Measurements from ENCODE around the gene NCOA4. TPM values are rescaled to one million over a fixed set of nuclear protein-coding genes. Genes with fewer than 3 reads are reported as not detected.

The NCOA4 gene
- total RNA-seq, 4 donors from 2014 or later: 122 to 161 (median 141) TPM

- no peaks in the 10 kb centered on the region for H3K9me3 ChIP-seq
- no peaks in the 10 kb centered on the region for H3K36me3 ChIP-seq
- TF ChIP-seq POLR2A (IDR thresholded peaks at IDR 0.05): no peak
- TF ChIP-seq, protein P1, sequence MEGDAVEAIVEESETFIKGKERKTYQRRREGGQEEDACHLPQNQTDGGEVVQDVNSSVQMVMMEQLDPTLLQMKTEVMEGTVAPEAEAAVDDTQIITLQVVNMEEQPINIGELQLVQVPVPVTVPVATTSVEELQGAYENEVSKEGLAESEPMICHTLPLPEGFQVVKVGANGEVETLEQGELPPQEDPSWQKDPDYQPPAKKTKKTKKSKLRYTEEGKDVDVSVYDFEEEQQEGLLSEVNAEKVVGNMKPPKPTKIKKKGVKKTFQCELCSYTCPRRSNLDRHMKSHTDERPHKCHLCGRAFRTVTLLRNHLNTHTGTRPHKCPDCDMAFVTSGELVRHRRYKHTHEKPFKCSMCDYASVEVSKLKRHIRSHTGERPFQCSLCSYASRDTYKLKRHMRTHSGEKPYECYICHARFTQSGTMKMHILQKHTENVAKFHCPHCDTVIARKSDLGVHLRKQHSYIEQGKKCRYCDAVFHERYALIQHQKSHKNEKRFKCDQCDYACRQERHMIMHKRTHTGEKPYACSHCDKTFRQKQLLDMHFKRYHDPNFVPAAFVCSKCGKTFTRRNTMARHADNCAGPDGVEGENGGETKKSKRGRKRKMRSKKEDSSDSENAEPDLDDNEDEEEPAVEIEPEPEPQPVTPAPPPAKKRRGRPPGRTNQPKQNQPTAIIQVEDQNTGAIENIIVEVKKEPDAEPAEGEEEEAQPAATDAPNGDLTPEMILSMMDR (IDR thresholded peaks at IDR 0.05): no peak
- no peak overlapping the region for H3K27ac ChIP-seq
- intact Hi-C loops (cut with DNase I): no loop called here
- DNase-seq: no peak
- H3K4me1 ChIP-seq: peaks cover 32 to 55% (median 39%) of the 10 kb centered on the region in 3 donors
- WGBS, 2 donors: 66 to 71% methylated on average over 6 of the region's 6 CpGs
- no peaks in the 10 kb centered on the region for H3K27me3 ChIP-seq
- no peak overlapping the region for H3K4me3 ChIP-seq
Measured at GRCh38 chr10:46031648-46032532, 1.5 kb upstream of the NCOA4 start.

GRCh38 chr10:46029461-46030030 is 877 bp downstream of the NCOA4 start:
- Histone ChIP-seq H3K4me3 (peak overlapping the region; percentile 50 to 92 (median 80)), H3K27me3 (no peaks in the 10 kb centered on the region), H3K27ac (peak overlapping the region; percentile 93 to 97 (median 95)), H3K36me3 (no peaks in the 10 kb centered on the region), H3K4me1 (peaks cover 41 to 70% (median 42%) of the 10 kb centered on the region in 3 donors), H3K9me3 (no peaks in the 10 kb centered on the region)
- DNase-seq: no peak
- no peak for TF ChIP-seq POLR2A (IDR thresholded peaks at IDR 0.05)
- TF ChIP-seq, protein P1 (IDR thresholded peaks at IDR 0.05): no peak
- intact Hi-C loops (cut with DNase I): no loop called here
- 5 to 14% methylated on average over 6 of the region's 6 CpGs for WGBS, 2 donors

GRCh38 chr10:46028584-46029460 is 1.6 kb downstream of the NCOA4 start:
- no peaks in the 10 kb centered on the region for H3K36me3 ChIP-seq
- intact Hi-C loops (cut with DNase I): no loop called here
- H3K4me3 ChIP-seq: peak overlapping the region; percentile 50 to 92 (median 80)
- peak overlapping the region in 1 of 4 donors; percentile 97 for H3K27ac ChIP-seq
- 19 to 23% methylated on average over 6 of the region's 6 CpGs for WGBS, 2 donors
- no peaks in the 10 kb centered on the region for H3K27me3 ChIP-seq
- DNase-seq: no peak
- TF ChIP-seq, protein P1 (IDR thresholded peaks at IDR 0.05): peak; percentile 33 to 70 (median 59)
- TF ChIP-seq POLR2A (IDR thresholded peaks at IDR 0.05): no peak
- peaks cover 41 to 74% (median 49%) of the 10 kb centered on the region in 3 donors for H3K4me1 ChIP-seq
- no peaks in the 10 kb centered on the region for H3K9me3 ChIP-seq

DNA sequence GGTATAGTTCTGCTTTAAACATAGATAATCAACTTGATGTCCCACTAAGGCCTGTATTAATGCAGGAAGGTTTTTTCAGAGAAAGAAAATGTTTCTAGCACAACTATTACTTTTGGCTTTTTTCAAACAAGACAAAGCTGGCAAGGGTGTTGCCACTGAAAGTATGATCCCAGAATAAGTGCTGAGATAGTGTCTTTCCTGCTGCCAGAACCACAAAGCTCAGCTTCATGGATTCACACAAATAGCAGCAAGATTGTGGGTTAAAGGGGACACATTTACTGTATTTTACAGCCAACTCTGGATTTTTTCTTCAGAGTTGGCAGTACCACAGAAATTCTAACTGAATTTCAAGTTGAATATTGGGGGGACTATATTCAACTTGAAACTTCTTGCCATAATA is 4.3 kb downstream of the NCOA4 start:
- no peak for DNase-seq
- TF ChIP-seq, protein P1 (IDR thresholded peaks at IDR 0.05): no peak
- TF ChIP-seq POLR2A (IDR thresholded peaks at IDR 0.05): no peak
- Histone ChIP-seq H3K4me1 (peaks cover 49 to 94% (median 61%) of the 10 kb centered on the region in 3 donors), H3K27ac (no peak overlapping the region), H3K9me3 (no peaks in the 10 kb centered on the region), H3K36me3 (no peaks in the 10 kb centered on the region), H3K4me3 (no peak overlapping the region), H3K27me3 (no peaks in the 10 kb centered on the region)
- intact Hi-C loops (cut with DNase I): no loop called here

All from esophagus squamous epithelium (tissue), 5 donors.